Endothelial cell of umbilical vein (primary cell): Measurements from ENCODE around the gene BUB1. TPM values are rescaled to one million over a fixed set of nuclear protein-coding genes. Genes with fewer than 3 reads are reported as not detected.
"Not testable (repeated sequence)": the region's sequence is repeated elsewhere in the genome, so short reads cannot be mapped to it uniquely, and the experiment has no call there.

Experiments
- BruUV-seq: library from RNA; stranded (reverse); fragments of 400-500 nt; replicated peaks from 2 replicates; lab custom pipeline; 2021; lab: Mats Ljungman, UMichigan
- CTCF ChIA-PET: fragments of 300-600, 350-600 bp; sonication (Branson Sonifier 250); formaldehyde crosslinking; loops from one replicate; lab custom pipeline; 2021; ENCODE audit warnings: antibody characterized with exemption, inconsistent platforms; lab: Charles Lee
- POLR2A ChIA-PET: fragments of 300-600, 350-600 bp; sonication (Branson Sonifier 250); formaldehyde crosslinking; loops from one replicate; lab custom pipeline; 2021; ENCODE audit warnings: antibody characterized with exemption, inconsistent platforms; lab: Charles Lee
- DNase-seq: peaks from one replicate; pipeline ENCODE4 v3.0.0-alpha.2; 2011; ENCODE audit warnings: low read depth, low spot score
- FAIRE-seq: peaks from 2 replicates; lab custom pipeline; 2011; peaks lifted over from hg19 to GRCh38; lab: Jason Lieb, UNC
- H2AFZ ChIP-seq: 2 replicates; pipeline ENCODE4 v1.6.0; 2012; ENCODE audit warnings: low read depth, low read length, control low read depth, inconsistent platforms
- H3K27ac ChIP-seq: 2 replicates; pipeline ENCODE4 v1.5.1; 2011; ENCODE audit warnings: low read depth, mild to moderate bottlenecking, control low read depth, low read length, moderate library complexity; ENCODE audit not compliant: insufficient read depth
- H3K27me3 ChIP-seq, 2 experiments: 2 replicates each; pipeline versions ENCODE4 v1.6.0 to v1.6.1; 2011; ENCODE audit warnings: low read length in 2 of 2, mixed read lengths in 1 of 2; ENCODE audit not compliant: control insufficient read depth in 2 of 2, insufficient read depth in 2 of 2
- H3K36me3 ChIP-seq, 2 experiments: 2 replicates in 1 of 2; 3 replicates in 1 of 2; pipeline ENCODE4 v1.5.1; 2011; ENCODE audit warnings: low read length in 2 of 2, mild to moderate bottlenecking in 1 of 2, moderate library complexity in 1 of 2; ENCODE audit not compliant: control insufficient read depth in 2 of 2, insufficient read depth in 2 of 2; ENCODE audit errors: extremely low read depth in 1 of 2
- H3K4me1 ChIP-seq: 3 replicates; pipeline ENCODE4 v1.5.1; 2011; ENCODE audit warnings: mild to moderate bottlenecking, low read length; ENCODE audit not compliant: control insufficient read depth, insufficient read depth; ENCODE audit errors: extremely low read depth
- H3K4me2 ChIP-seq: 2 replicates; pipeline ENCODE4 v1.6.1; 2011; ENCODE audit warnings: low read length, control low read depth, mixed read lengths; ENCODE audit not compliant: insufficient read depth
- H3K4me3 ChIP-seq, 3 experiments: fragments of 200-600 bp in 1 of 3; sonication (generic), shearing (Covaris generic) in 1 of 3; replicated peaks in 1 of 3; 2 replicates each; pipeline ENCODE4 v1.5.1; 2011 to 2016; ENCODE audit warnings: control low read depth in 3 of 3, low read length in 3 of 3, mild to moderate bottlenecking in 2 of 3, inconsistent platforms in 1 of 3, low read depth in 1 of 3, moderate library complexity in 1 of 3; ENCODE audit not compliant: insufficient read depth in 1 of 3
- H3K79me2 ChIP-seq: 2 replicates; pipeline ENCODE4 v1.6.0; 2012; ENCODE audit warnings: low read length, inconsistent platforms; ENCODE audit not compliant: control insufficient read depth, insufficient read depth
- H3K9ac ChIP-seq: replicated peaks from 2 replicates; pipeline ENCODE3; 2011; ENCODE audit warnings: low read length, control low read depth; ENCODE audit not compliant: insufficient read depth; ENCODE audit errors: extremely low read depth
- H3K9me1 ChIP-seq: replicated peaks from 3 replicates; pipeline ENCODE4 v1.6.0; 2011; ENCODE audit warnings: mild to moderate bottlenecking, low read length; ENCODE audit not compliant: control insufficient read depth, insufficient read depth; ENCODE audit errors: extremely low read depth
- H3K9me3 ChIP-seq: replicated peaks from 2 replicates; pipeline ENCODE4 v1.5.1; 2012; ENCODE audit warnings: low read length, inconsistent platforms; ENCODE audit not compliant: control insufficient read depth, insufficient read depth
- H4K20me1 ChIP-seq: replicated peaks from 2 replicates; pipeline ENCODE3; 2011; ENCODE audit warnings: mild to moderate bottlenecking, low read length; ENCODE audit not compliant: control insufficient read depth, insufficient read depth; ENCODE audit errors: extremely low read depth
- dilution Hi-C: fragments of 300-500 bp; cut with MboI; formaldehyde crosslinking; loops from one replicate; pipeline ENCODE4 v1.15.0; 2019; ENCODE audit warnings: low sequenced_read_pairs; ENCODE audit not compliant: extremely low pct_ligation_motif_present
- intact Hi-C: fragments of 100-400 bp; cut with micrococcal nuclease; formaldehyde crosslinking; loops from one replicate; pipeline ENCODE4 v1.10.0; 2022
- polyA plus RNA-seq, 4 experiments: library from polyadenylated mRNA; depleted of rRNA in 3 of 4; stranded (reverse) in 3 of 4; unstranded in 1 of 4; fragments of >200 nt; gene quantifications; 2 replicates each; pipeline versions ENCODE4 v1.2.1 to v1.2.3, GENCODE V29; 2011 to 2012; ENCODE audit warnings: missing spikeins in 1 of 4
- total RNA-seq: library from RNA; stranded (reverse); gene quantifications from 2 replicates; pipeline ENCODE4 v1.2.3, GENCODE V29; 2021

Gene BUB1
- total and polyA plus RNA-seq, 2 donors (not counting 3 experiments of a cell fraction or from before 2014, with no cell fraction given): 16.1 to 66.4 TPM

- H4K20me1 ChIP-seq, dilution Hi-C loops, intact Hi-C loops, H3K79me2 ChIP-seq, CTCF ChIA-PET, DNase-seq, H3K4me2 ChIP-seq, BruUV-seq, FAIRE-seq, H3K27ac ChIP-seq, H3K9me1 ChIP-seq, H3K9ac ChIP-seq, H3K4me3 ChIP-seq, H3K27me3 ChIP-seq, H3K4me1 ChIP-seq, H2AFZ ChIP-seq, H3K9me3 ChIP-seq, POLR2A ChIA-PET, H3K36me3 ChIP-seq: not testable (repeated sequence)
Measured at GRCh38 chr2:110608788-110609502, 68.9 kb downstream of the BUB1 start.

- POLR2A ChIA-PET, dilution Hi-C loops, H3K4me3 ChIP-seq, CTCF ChIA-PET, H3K9me3 ChIP-seq, H4K20me1 ChIP-seq, FAIRE-seq, H3K9me1 ChIP-seq, DNase-seq, H3K9ac ChIP-seq, H3K36me3 ChIP-seq, H2AFZ ChIP-seq, H3K79me2 ChIP-seq, H3K4me2 ChIP-seq, H3K27ac ChIP-seq, intact Hi-C loops, H3K4me1 ChIP-seq, BruUV-seq, H3K27me3 ChIP-seq: not testable (repeated sequence)
Measured at GRCh38 chr2:110605057-110605456, 72.8 kb downstream of the BUB1 start.

GRCh38 chr2:110603917-110604591 is 73.8 kb downstream of the BUB1 start:
- H3K4me3 ChIP-seq, H3K27me3 ChIP-seq, H4K20me1 ChIP-seq, H3K36me3 ChIP-seq, CTCF ChIA-PET, H3K79me2 ChIP-seq, H3K9me1 ChIP-seq, POLR2A ChIA-PET, H3K4me1 ChIP-seq, DNase-seq, H3K27ac ChIP-seq, H2AFZ ChIP-seq, H3K9ac ChIP-seq, FAIRE-seq, dilution Hi-C loops, H3K9me3 ChIP-seq, intact Hi-C loops, H3K4me2 ChIP-seq, BruUV-seq: not testable (repeated sequence)

- FAIRE-seq, H3K9me3 ChIP-seq, H3K36me3 ChIP-seq, H3K79me2 ChIP-seq, H3K27me3 ChIP-seq, intact Hi-C loops, H3K9ac ChIP-seq, H3K9me1 ChIP-seq, CTCF ChIA-PET, H3K4me3 ChIP-seq, DNase-seq, H3K4me2 ChIP-seq, H4K20me1 ChIP-seq, H3K27ac ChIP-seq, H3K4me1 ChIP-seq, H2AFZ ChIP-seq, BruUV-seq, POLR2A ChIA-PET, dilution Hi-C loops: not testable (repeated sequence)
Measured at GRCh38 chr2:110602139-110602538, 75.7 kb downstream of the BUB1 start.
